ENCODE results near the gene SLC26A11.
A peak's percentile ranks its signal among the peaks of the same experiment; 100 is the strongest.
"Not testable (repeated sequence)": the region's sequence is repeated elsewhere in the genome, so short reads cannot be mapped to it uniquely, and the experiment has no call there.

Gene SLC26A11

DNA sequence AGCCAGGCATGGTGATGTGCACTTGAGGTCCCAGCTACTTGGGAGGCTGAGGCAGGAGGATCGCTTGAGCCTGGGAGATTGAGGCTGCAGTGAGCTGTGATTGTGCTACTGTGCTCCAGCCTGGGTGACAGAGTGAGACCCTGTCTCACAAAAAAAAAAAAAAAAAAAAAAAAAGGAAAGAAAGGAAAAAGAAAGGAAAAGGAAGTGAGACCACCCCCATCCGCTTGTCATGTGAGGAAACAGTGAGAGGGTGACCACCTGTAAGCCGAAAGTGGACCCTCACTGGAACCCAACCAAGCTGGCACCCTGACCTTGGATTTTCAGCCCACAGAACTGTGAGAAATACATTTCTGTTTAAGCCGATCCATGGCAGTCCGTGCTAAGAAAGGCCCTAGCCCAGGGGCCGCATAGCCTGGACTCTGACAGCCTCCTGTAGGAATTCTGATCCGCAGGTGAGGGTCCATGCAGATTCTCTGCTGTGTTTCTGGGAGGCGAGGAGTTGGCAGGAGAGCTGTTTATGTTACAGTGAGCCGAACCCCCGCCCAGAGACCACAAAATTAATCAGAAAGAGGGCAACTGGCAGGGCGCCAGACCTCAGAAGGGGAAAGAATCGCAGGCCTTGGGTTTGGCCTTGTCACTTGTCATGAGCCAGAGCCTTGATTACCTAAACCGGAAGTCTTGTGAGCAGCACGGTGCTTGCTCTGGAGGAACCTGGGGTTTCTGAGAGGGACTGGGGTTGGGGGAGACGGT is 1.0 kb upstream of the SLC26A11 start:
- peak; percentile 92 for DNase-seq

DNA sequence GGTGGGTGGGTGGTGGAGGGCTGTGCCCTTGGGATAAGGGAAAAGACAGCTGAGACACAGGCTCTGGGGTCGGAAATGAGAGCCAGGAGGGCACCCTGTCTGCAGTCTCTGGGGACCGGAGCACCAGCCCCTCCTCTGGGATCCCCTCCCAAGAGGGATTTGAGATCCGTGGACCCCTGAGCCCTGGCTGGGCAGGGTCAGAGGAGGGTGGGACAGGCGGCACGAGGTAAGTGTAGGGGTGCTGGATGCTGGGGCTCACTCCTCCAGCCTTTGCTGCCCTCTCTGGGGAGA is 519 bp upstream of the SLC26A11 start:
- DNase-seq: no peak

- DNase-seq: peak; percentile 11
Measured at GRCh38 chr17:80220736-80221215, 549 bp downstream of the SLC26A11 start.

DNA sequence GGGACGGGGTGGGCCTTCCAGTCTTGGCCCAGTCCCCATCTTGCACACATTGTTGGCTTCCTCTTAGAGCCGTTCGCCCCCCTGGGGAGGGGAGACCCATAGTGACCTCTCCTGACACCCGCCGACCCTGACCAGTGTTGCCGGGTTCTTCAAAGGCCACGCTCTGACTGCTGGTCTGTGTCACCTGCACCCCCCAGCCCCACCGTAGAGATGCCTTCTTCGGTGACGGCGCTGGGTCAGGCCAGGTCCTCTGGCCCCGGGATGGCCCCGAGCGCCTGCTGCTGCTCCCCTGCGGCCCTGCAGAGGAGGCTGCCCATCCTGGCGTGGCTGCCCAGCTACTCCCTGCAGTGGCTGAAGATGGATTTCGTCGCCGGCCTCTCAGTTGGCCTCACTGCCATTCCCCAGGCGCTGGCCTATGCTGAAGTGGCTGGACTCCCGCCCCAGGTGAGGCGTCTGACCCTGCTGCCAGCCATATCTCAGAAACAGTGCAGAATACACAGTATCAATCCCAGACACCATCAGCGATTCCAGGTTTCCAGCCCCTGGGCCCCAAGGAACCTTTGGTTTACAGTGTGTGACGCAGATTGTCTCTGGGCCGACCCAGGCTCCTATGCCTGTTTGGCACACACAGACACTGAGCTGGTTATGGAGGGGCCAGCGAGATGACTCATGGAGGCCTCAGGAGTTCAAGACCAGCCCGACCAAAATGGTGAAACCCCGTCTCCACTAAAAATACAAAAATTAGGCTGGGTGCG is 1.3 kb downstream of the SLC26A11 start:
- DNase-seq: no peak

GRCh38 chr17:80222376-80223141 is 2.3 kb downstream of the SLC26A11 start:
- DNase-seq: no peak

GRCh38 chr17:80223142-80223815 is 3.1 kb downstream of the SLC26A11 start:
- DNase-seq: no peak

GRCh38 chr17:80223838-80224497 is 3.7 kb downstream of the SLC26A11 start:
- DNase-seq: no peak

GRCh38 chr17:80224683-80225082 is 4.5 kb downstream of the SLC26A11 start:
- no peak for DNase-seq

- no peak for DNase-seq
Measured at GRCh38 chr17:80225230-80225629, 5.0 kb downstream of the SLC26A11 start.

- no peak for DNase-seq
Measured at GRCh38 chr17:80227156-80227555, 6.9 kb downstream of the SLC26A11 start.

- DNase-seq: no peak
Measured at GRCh38 chr17:80227666-80228065, 7.4 kb downstream of the SLC26A11 start.

DNA sequence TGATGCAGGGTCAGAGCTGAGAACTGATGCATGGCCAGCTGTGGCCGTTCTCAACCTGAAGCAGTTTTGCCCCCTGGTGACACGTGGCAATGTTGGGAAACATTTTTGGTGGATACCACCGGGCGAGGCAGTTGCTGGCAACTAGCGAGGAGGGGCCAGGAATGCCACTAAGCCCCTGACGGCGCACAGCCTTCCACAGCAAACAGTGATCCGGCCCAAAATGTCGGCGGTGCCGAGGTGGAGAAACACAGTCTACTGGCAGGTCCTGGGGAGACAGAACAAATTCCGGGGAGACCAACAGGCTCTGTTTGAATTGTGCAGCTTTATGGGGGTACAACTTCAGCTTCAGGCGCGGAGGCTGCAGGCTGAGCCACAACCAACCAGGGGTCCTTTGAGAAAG is 8.2 kb downstream of the SLC26A11 start:
- no peak for DNase-seq

DNA sequence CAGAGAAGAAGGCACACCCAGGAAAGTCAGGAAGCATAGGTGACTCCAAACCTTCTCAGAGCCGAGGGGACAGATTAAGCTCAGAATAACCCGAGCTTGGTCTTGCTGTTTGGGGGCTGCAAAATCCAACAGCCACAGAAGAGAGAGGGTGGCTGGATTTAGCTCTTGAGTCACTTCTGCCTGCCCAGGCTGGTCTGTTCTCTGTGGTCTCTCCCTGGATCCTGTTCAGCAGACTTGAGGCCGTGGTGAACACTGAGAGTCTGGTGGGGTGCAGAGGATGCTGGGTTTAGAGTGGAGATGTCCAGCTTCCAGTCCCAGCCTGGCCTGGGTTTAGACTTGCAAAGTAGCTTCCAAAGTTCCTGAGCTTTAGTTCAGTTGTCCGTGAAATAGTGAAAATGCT is 8.8 kb downstream of the SLC26A11 start:
- DNase-seq: no peak

- no peak for DNase-seq
Measured at GRCh38 chr17:80232438-80232837, 12.2 kb downstream of the SLC26A11 start.

GRCh38 chr17:80233202-80233601 is 13.0 kb downstream of the SLC26A11 start:
- no peak for DNase-seq

DNA sequence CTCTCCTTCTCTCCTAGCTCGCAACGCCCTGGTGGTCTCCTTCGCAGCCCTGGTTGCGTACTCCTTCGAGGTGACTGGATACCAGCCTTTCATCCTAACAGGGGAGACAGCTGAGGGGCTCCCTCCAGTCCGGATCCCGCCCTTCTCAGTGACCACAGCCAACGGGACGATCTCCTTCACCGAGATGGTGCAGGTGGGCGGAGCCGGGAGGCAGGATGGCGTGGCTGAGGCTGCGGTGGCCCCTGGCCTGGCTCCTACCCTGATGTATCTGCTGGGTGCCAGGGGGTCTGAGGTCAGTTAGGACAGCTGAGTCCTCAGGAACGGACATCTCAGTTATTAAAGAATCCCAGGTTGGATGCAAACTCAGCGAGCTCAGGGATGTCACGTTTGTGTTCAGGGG is 16.7 kb downstream of the SLC26A11 start:
- DNase-seq: no peak

DNA sequence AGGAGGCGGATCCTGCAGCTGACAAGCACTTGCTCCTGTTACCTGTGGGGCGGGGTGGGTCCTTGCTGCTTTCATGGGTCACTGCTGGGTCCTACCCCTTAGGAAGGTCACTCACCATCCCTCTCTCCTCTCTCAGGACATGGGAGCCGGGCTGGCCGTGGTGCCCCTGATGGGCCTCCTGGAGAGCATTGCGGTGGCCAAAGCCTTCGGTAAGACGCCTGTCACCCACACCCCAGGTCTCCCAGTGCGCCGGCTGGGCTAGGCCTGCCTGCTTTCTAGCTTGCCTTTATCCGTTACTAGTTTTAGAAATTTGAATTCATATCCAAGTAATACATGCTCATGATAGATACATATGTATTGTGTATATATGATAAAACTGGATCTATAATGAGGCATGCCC is 17.2 kb downstream of the SLC26A11 start:
- no peak for DNase-seq

- DNase-seq: no peak
Measured at GRCh38 chr17:80242505-80242904, 22.3 kb downstream of the SLC26A11 start.

GRCh38 chr17:80243526-80244433 is 23.6 kb downstream of the SLC26A11 start:
- DNase-seq: no peak

DNA sequence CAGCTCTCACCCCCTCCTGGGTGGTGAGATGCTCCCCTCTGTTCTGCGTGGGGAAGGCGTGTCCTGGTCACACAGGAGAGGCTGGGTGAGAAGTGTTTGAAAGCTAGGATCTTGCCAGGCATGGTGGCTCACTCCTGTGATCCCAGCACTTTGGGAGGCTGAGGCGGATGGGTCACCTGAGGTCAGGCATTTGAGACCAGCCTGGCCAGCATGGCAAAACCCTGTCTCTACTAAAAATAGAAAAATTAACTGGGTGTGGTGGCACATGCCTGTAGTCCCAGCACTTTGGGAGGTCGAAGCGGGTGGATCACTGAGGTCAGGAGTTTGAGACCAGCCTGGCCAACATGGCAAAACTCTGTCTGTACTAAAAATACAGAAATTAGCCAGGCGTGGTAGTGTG is 24.2 kb downstream of the SLC26A11 start:
- DNase-seq: not testable (repeated sequence)

DNA sequence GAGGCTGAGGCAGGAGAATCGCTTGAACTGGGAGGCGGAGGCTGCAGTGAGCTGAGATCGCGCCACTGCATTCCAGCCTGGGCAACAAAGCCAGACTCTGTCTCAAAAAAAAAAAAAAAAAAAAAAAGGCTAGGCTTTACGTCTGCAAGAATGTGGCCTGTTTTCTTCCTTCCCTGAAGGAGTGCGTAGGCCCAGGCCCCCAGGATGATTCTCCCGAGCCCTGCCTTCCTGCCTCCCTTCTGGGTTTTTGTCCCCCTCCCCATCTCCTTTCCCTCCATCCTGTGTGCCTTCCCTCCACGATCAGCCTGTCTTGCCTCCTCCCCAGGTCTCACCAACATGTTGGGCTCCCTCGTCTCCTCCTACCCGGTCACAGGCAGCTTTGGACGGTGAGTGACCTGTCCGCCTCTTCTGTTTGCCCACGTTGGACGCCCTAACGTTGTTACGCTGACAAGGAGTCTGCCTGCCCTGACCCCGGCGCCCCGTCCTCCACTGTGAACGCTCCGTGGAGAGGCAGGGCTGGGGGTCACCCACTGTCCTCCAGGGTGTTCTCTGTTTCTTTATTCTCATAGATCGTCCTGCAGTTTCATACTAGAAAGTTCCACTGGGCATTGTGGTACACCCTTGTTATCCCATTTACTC is 24.8 kb downstream of the SLC26A11 start:
- DNase-seq: no peak
